Nephron (organoid): ENCODE data around the gene KRTAP21-1.
"Not testable (repeated sequence)": the region's sequence is repeated elsewhere in the genome, so short reads cannot be mapped to it uniquely, and the experiment has no call there.

Experiments used
- H3K27ac Mint-ChIP-seq, 3 experiments: 2 replicates each; pipeline ENCODE4 v1.8.0; 2020; ENCODE audit warnings: mixed read lengths in 3 of 3, mild to moderate bottlenecking in 2 of 3, moderate library complexity in 1 of 3
- H3K27me3 Mint-ChIP-seq: 2 replicates; pipeline ENCODE4 v1.8.0; 2021; ENCODE audit warnings: low read depth, mild to moderate bottlenecking, moderate library complexity, mixed read lengths
- H3K36me3 Mint-ChIP-seq: 2 replicates; pipeline ENCODE4 v1.8.0; 2020; ENCODE audit warnings: low read depth, mixed read lengths
- H3K4me1 Mint-ChIP-seq: 2 replicates; pipeline ENCODE4 v1.8.0; 2020; ENCODE audit warnings: mixed read lengths
- H3K4me3 Mint-ChIP-seq, 3 experiments: 2 replicates each; pipeline ENCODE4 v1.8.0; 2020; ENCODE audit warnings: mild to moderate bottlenecking in 3 of 3, mixed read lengths in 3 of 3, moderate library complexity in 2 of 3
- H3K9me3 Mint-ChIP-seq: 2 replicates; pipeline ENCODE4 v1.8.0; 2020; ENCODE audit warnings: mixed read lengths
- CTCF ChIP-seq, 3 experiments: fragments of 200-600 bp; sonication (generic); IDR thresholded peaks; one replicate each; pipeline ENCODE4 v1.5.0; 2021; ENCODE audit warnings: antibody characterized with exemption in 3 of 3; ENCODE audit not compliant: unreplicated experiment in 3 of 3

KRTAP21-1 gene

DNA sequence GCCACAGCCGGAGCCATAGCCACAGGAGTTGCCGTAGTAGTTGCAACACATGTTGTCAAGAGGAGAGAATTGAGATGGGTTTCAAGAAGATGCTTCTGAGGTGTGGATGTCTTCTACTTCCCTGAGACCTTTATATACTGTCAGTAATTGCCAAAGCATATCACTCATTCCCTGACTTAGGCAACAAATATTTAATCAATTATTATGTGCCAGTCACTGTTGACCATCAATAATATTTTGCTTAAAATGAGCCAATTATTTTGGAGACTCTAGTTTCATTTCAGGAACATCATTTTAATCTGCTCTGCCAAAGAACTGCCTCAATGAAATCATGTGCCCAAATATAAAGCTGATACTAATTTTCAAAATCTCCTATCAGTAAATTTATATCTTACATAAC lies at the start of gene KRTAP21-1:
Gene KRTAP21-1 (minus strand): TSS at position 101 of the 400 bp plus-strand sequence. CDS start 50 bp downstream, at position 51.
- H3K4me1 Mint-ChIP-seq, result peaks cover 15% of the 10 kb centered on the region
- H3K4me3 Mint-ChIP-seq, H3K36me3 Mint-ChIP-seq, H3K27me3 Mint-ChIP-seq, H3K9me3 Mint-ChIP-seq, H3K27ac Mint-ChIP-seq: not testable (repeated sequence)

- H3K9me3 Mint-ChIP-seq, result no peaks in the 10 kb centered on the region
- no peaks in the 10 kb centered on the region for H3K4me1 Mint-ChIP-seq
- TF ChIP-seq CTCF (IDR thresholded peaks at IDR 0.05; ENCODE audit: unreplicated experiment in 3 of 3), result no peak
- H3K27ac Mint-ChIP-seq, result no peak overlapping the region
- no peaks in the 10 kb centered on the region for H3K36me3 Mint-ChIP-seq
- H3K4me3 Mint-ChIP-seq, result no peak overlapping the region
- H3K27me3 Mint-ChIP-seq, result no peaks in the 10 kb centered on the region
Observed at GRCh38 chr21:30800605-30801004, 45.4 kb upstream of the KRTAP21-1 start.

DNA sequence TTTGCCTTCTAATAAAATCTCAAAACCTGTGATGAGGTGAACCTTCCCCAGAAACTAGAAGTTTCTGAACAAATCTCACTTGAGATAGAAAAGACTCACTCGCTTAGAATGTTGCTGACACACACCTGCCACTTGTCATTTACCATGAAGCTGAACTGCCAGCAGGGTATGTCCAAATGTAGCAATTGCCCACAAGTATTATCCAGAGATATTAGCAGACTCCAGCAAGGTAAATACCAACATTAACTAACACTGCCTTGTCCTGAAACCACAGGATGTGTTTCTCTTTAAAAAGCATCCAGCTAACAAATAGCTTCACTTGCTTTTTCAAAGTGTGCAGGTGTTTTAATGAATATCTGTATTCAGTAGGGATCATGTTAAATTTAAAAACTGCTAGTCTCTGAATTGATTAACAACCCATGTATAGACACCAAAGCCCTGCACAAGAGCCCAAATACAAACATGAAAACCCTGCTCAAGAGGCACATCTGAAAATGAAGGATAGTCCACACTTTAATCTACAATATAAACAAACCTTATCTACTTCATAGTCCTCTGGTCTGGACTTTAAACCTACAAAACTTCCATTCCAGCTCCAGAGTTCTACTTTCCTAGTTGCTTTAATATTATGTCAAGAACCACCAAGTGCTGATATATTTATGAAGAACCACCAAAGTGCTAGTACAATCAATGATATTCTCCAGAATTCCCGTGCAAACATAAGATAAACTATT lies 38.5 kb upstream of the KRTAP21-1 start:
- no peaks in the 10 kb centered on the region for H3K36me3 Mint-ChIP-seq
- H3K27ac Mint-ChIP-seq, result no peak overlapping the region
- H3K4me3 Mint-ChIP-seq, result no peak overlapping the region
- TF ChIP-seq CTCF (IDR thresholded peaks at IDR 0.05; ENCODE audit: unreplicated experiment in 3 of 3), result no peak
- no peaks in the 10 kb centered on the region for H3K4me1 Mint-ChIP-seq
- no peaks in the 10 kb centered on the region for H3K9me3 Mint-ChIP-seq
- no peaks in the 10 kb centered on the region for H3K27me3 Mint-ChIP-seq

- Mint-ChIP-seq H3K27ac (no peak overlapping the region), H3K4me3 (no peak overlapping the region), H3K4me1 (no peaks in the 10 kb centered on the region), H3K36me3 (no peaks in the 10 kb centered on the region), H3K27me3 (no peaks in the 10 kb centered on the region), H3K9me3 (no peaks in the 10 kb centered on the region)
- TF ChIP-seq CTCF (IDR thresholded peaks at IDR 0.05; ENCODE audit: unreplicated experiment in 3 of 3), result no peak
Observed at GRCh38 chr21:30779249-30779648, 24.0 kb upstream of the KRTAP21-1 start.

GRCh38 chr21:30769724-30770431 lies 14.7 kb upstream of the KRTAP21-1 start:
- H3K4me3 Mint-ChIP-seq, result no peak overlapping the region
- no peaks in the 10 kb centered on the region for H3K27me3 Mint-ChIP-seq
- no peak for TF ChIP-seq CTCF (IDR thresholded peaks at IDR 0.05; ENCODE audit: unreplicated experiment in 3 of 3)
- no peaks in the 10 kb centered on the region for H3K9me3 Mint-ChIP-seq
- no peaks in the 10 kb centered on the region for H3K36me3 Mint-ChIP-seq
- H3K4me1 Mint-ChIP-seq, result no peaks in the 10 kb centered on the region
- H3K27ac Mint-ChIP-seq, result no peak overlapping the region

DNA sequence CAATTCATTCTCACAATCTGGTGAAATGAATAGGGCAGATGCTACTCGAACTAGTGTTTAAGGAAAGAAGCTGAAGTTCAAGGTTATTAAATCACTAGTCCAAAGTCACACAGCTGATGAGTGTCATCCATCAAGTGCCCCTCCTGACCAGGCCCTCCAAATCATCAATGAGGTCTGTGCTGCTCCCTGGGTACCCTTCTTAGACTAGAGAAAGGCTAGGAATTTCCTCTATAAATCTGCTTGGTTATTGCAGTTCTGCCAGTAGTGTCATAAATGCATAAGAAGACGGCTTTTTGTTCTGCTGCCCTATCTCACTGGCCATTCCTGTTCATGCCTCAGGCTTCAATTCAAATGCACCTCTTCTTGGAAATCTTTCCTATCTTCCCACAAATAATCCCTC lies 5.5 kb upstream of the KRTAP21-1 start:
- H3K4me3 Mint-ChIP-seq, result no peak overlapping the region
- H3K27me3 Mint-ChIP-seq, result no peaks in the 10 kb centered on the region
- no peak for TF ChIP-seq CTCF (IDR thresholded peaks at IDR 0.05; ENCODE audit: unreplicated experiment in 3 of 3)
- no peaks in the 10 kb centered on the region for H3K9me3 Mint-ChIP-seq
- H3K27ac Mint-ChIP-seq, result no peak overlapping the region
- peaks cover 15% of the 10 kb centered on the region for H3K4me1 Mint-ChIP-seq
- H3K36me3 Mint-ChIP-seq, result no peaks in the 10 kb centered on the region
